ENCODE results near the gene PTGFRN. TPM values are rescaled to one million over a fixed set of nuclear protein-coding genes. Genes with fewer than 3 reads are reported as not detected.

Gene PTGFRN
- total RNA-seq, 2 experiments from 2014 or later: not detected

GRCh38 chr1:116986421-116987255, 76.9 kb downstream of the PTGFRN start:
- H3K4me3 ChIP-seq (ENCODE audit: low read depth, low read length, poor library complexity, severe bottlenecking): no peak overlapping the region
- no peak for DNase-seq (ENCODE audit: low spot score)
- POLR2A ChIA-PET: interaction anchor here (1.2 to 1.5 kb wide), 2 partner anchors 10 to 13 kb away, joined by 3 read pairs; no protein-coding TSS in a partner anchor

DNA sequence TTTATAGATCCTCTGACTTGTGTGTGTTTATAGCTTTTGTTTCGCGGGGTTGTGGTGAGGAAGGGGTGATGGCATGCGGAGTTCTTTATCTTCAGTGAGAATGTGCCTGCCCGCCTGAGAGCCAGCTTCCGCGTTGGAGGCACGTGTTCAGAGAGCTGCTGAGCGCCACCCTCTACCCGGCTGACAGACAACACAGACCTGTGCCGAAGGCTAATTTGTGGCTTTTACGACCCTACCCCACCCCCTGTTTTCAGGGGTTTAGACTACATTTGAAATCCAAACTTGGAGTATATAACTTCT, 77.5 kb downstream of the PTGFRN start:
- Histone ChIP-seq H3K4me1 (ENCODE audit: insufficient read depth, low read length, poor library complexity, severe bottlenecking) (no peaks in the 10 kb centered on the region), H3K4me2 (ENCODE audit: low read length) (no peak overlapping the region), H3K9me2 (ENCODE audit: insufficient read depth, low read length) (no peaks in the 10 kb centered on the region), H3K27ac (ENCODE audit: low read depth, low read length, poor library complexity, severe bottlenecking) (no peak overlapping the region), H4K20me1 (ENCODE audit: insufficient read depth, low read length) (no peaks in the 10 kb centered on the region), H3K36me3 (ENCODE audit: insufficient read depth, low read length) (no peaks in the 10 kb centered on the region), H3K4me3 (ENCODE audit: low read depth, low read length, poor library complexity, severe bottlenecking) (no peak overlapping the region), H2AFZ (ENCODE audit: low read length) (no peak overlapping the region), H3K9me3 (ENCODE audit: low read length) (no peaks in the 10 kb centered on the region), H3K79me2 (ENCODE audit: insufficient read depth, low read depth, low read length) (no peaks in the 10 kb centered on the region)
- ChIA-PET CTCF (ENCODE audit: unreplicated experiment) (no interaction called here), POLR2A (interaction anchor here (1.2 kb wide), 1 partner anchor 12 kb away, joined by 3 read pairs; no protein-coding TSS in a partner anchor)
- no peak for DNase-seq (ENCODE audit: low spot score)
- intact Hi-C loops (cut with micrococcal nuclease; ENCODE audit: unreplicated experiment): no loop called here
- BruUV-seq (replicated peaks): no TSS peak
- TF ChIP-seq CTCF (conservative IDR thresholded peaks at IDR 0.05; ENCODE audit: low read length): no peak
- TF ChIP-seq EZH2phosphoT487 (IDR thresholded peaks at IDR 0.05; ENCODE audit: borderline replicate concordance, low read depth, low read length): no peak

More at GRCh38 chr1:116986421-116987255, 76.9 kb downstream of the PTGFRN start:
- H3K4me2 ChIP-seq (ENCODE audit: low read length): no peak overlapping the region
- TF ChIP-seq CTCF (conservative IDR thresholded peaks at IDR 0.05; ENCODE audit: low read length) (no peak), EZH2phosphoT487 (IDR thresholded peaks at IDR 0.05; ENCODE audit: borderline replicate concordance, low read depth, low read length) (no peak)
- intact Hi-C loops (cut with micrococcal nuclease; ENCODE audit: unreplicated experiment): no loop called here
- CTCF ChIA-PET (ENCODE audit: unreplicated experiment): no interaction called here
- H3K9me2 ChIP-seq (ENCODE audit: insufficient read depth, low read length): no peaks in the 10 kb centered on the region
- no peak overlapping the region for H3K27ac ChIP-seq (ENCODE audit: low read depth, low read length, poor library complexity, severe bottlenecking)
- no peaks in the 10 kb centered on the region for H3K9me3 ChIP-seq (ENCODE audit: low read length)
- no peaks in the 10 kb centered on the region for H3K79me2 ChIP-seq (ENCODE audit: insufficient read depth, low read depth, low read length)
- no TSS peak for BruUV-seq (replicated peaks)
- H4K20me1 ChIP-seq (ENCODE audit: insufficient read depth, low read length): no peaks in the 10 kb centered on the region
- H3K36me3 ChIP-seq (ENCODE audit: insufficient read depth, low read length): no peaks in the 10 kb centered on the region
- no peak overlapping the region for H2AFZ ChIP-seq (ENCODE audit: low read length)
- no peaks in the 10 kb centered on the region for H3K4me1 ChIP-seq (ENCODE audit: insufficient read depth, low read length, poor library complexity, severe bottlenecking)

GRCh38 chr1:116988248-116988647, 78.5 kb downstream of the PTGFRN start:
- H2AFZ ChIP-seq (ENCODE audit: low read length): no peak overlapping the region
- intact Hi-C loops (cut with micrococcal nuclease; ENCODE audit: unreplicated experiment): no loop called here
- no peaks in the 10 kb centered on the region for H3K79me2 ChIP-seq (ENCODE audit: insufficient read depth, low read depth, low read length)
- ChIA-PET CTCF (ENCODE audit: unreplicated experiment) (no interaction called here), POLR2A (no interaction called here)
- no peak overlapping the region for H3K4me2 ChIP-seq (ENCODE audit: low read length)
- H3K36me3 ChIP-seq (ENCODE audit: insufficient read depth, low read length): no peaks in the 10 kb centered on the region
- H4K20me1 ChIP-seq (ENCODE audit: insufficient read depth, low read length): no peaks in the 10 kb centered on the region
- TF ChIP-seq EZH2phosphoT487 (IDR thresholded peaks at IDR 0.05; ENCODE audit: borderline replicate concordance, low read depth, low read length) (no peak), CTCF (conservative IDR thresholded peaks at IDR 0.05; ENCODE audit: low read length) (no peak)
- H3K9me3 ChIP-seq (ENCODE audit: low read length): no peaks in the 10 kb centered on the region
- no TSS peak for BruUV-seq (replicated peaks)
- no peak for DNase-seq (ENCODE audit: low spot score)
- H3K4me3 ChIP-seq (ENCODE audit: low read depth, low read length, poor library complexity, severe bottlenecking): no peak overlapping the region
- H3K9me2 ChIP-seq (ENCODE audit: insufficient read depth, low read length): no peaks in the 10 kb centered on the region
- H3K4me1 ChIP-seq (ENCODE audit: insufficient read depth, low read length, poor library complexity, severe bottlenecking): no peaks in the 10 kb centered on the region
- H3K27ac ChIP-seq (ENCODE audit: low read depth, low read length, poor library complexity, severe bottlenecking): no peak overlapping the region
